T1000 (cell line): ENCODE measurements around the gene NFKBIA.
A peak's percentile ranks its signal among the peaks of the same experiment; 100 is the strongest.
"Not testable (repeated sequence)": the region's sequence is repeated elsewhere in the genome, so short reads cannot be mapped to it uniquely, and the experiment has no call there.

ENCODE experiments used
- DNase-seq: peaks from one replicate; lab custom pipeline; 2025; ENCODE audit warnings: mixed read lengths; lab: John Stamatoyannopoulos, UW

Gene NFKBIA

GRCh38 chr14:35408026-35408425, 3.5 kb upstream of the NFKBIA start:
- DNase-seq = no peak

- DNase-seq = no peak
Measured at GRCh38 chr14:35407306-35407630, 2.7 kb upstream of the NFKBIA start.

- no peak for DNase-seq
Measured at GRCh38 chr14:35406506-35407305, 2.2 kb upstream of the NFKBIA start.

GRCh38 chr14:35406090-35406489, 1.5 kb upstream of the NFKBIA start:
- DNase-seq = no peak

- no peak for DNase-seq
Measured at GRCh38 chr14:35405304-35405996, 901 bp upstream of the NFKBIA start.

GRCh38 chr14:35403603-35404448, 723 bp downstream of the NFKBIA start:
- peak; percentile 87 for DNase-seq

- no peak for DNase-seq
Measured at GRCh38 chr14:35403114-35403602, 1.4 kb downstream of the NFKBIA start.

- no peak for DNase-seq
Measured at GRCh38 chr14:35402323-35403113, 2.0 kb downstream of the NFKBIA start.

- no peak for DNase-seq
Measured at GRCh38 chr14:35401422-35402265, 2.9 kb downstream of the NFKBIA start.

- no peak for DNase-seq
Measured at GRCh38 chr14:35400648-35401421, 3.7 kb downstream of the NFKBIA start.

- no peak for DNase-seq
Measured at GRCh38 chr14:35399083-35399937, 5.2 kb downstream of the NFKBIA start.

- DNase-seq = no peak
Measured at GRCh38 chr14:35398071-35398584, 6.4 kb downstream of the NFKBIA start.

GRCh38 chr14:35396610-35397009, 7.9 kb downstream of the NFKBIA start:
- not testable (repeated sequence) for DNase-seq

- DNase-seq = no peak
Measured at GRCh38 chr14:35395283-35395682, 9.3 kb downstream of the NFKBIA start.

GRCh38 chr14:35394326-35395013, 10.1 kb downstream of the NFKBIA start:
- no peak for DNase-seq

- no peak for DNase-seq
Measured at GRCh38 chr14:35393826-35394225, 10.7 kb downstream of the NFKBIA start.

- DNase-seq = no peak
Measured at GRCh38 chr14:35392103-35392502, 12.4 kb downstream of the NFKBIA start.

- no peak for DNase-seq
Measured at GRCh38 chr14:35391388-35391710, 13.2 kb downstream of the NFKBIA start.
